Measurements from ENCODE around the gene MYRFL. TPM values are rescaled to one million over a fixed set of nuclear protein-coding genes. Genes with fewer than 3 reads are reported as not detected.

MYRFL gene
- total and polyA plus RNA-seq, 2 of the 8 experiments (the other 6 are each of a cell fraction or from before 2014, with no cell fraction given), result 1.1 to 2.0 TPM

DNA sequence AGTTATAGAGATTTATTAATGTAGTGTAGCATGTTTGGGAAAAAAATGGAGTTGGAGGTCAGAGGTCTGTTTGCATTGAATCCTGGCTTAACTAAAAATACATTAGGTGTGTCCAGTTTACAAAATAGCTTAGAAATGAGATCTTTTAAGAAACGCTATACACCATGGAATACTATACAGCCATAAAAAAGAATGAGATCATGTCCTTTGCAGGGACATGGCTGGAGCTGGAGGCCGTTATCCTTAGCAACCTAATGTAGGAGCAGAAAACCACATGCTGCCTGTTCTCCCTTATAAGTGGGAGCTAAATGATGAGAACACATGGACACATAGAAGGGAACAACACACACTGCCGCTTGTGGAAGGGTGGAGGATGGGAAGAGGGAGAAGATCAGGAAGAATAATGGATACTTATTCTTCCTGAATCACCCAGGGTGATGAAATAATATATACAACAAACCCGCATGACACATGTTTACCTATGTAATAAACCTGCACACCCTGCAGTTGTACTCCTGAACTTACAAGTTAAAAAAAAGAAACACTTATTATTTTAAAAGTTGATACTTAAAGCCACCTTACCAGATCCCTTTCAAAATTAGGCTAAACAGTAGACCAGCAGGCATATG, 14.0 kb upstream of the MYRFL start:
- no peak overlapping the region for H2BK12ac ChIP-seq (ENCODE audit: low read depth, low read length)
- peaks cover 0 to 22% (median 7%) of the 10 kb centered on the region in 4 experiments; a peak in 3 of 8 replicates for H3K36me3 ChIP-seq (ENCODE audit: control insufficient read depth in 2 of 4, insufficient read depth in 4 of 4, low read length in 3 of 4)
- H4K20me1 ChIP-seq (replicated peaks in 1 of 2; ENCODE audit: control insufficient read depth in 1 of 2, insufficient read depth in 2 of 2, low read length in 2 of 2), result no peaks in the 10 kb centered on the region
- no peak for FAIRE-seq
- H3K9me3 ChIP-seq (ENCODE audit: insufficient read depth in 2 of 2, low read depth in 1 of 2, low read length in 1 of 2), result peaks cover 8 to 27% of the 10 kb centered on the region in 2 experiments; a peak in 3 of 4 replicates
- H3K9ac ChIP-seq (replicated peaks in 1 of 4; ENCODE audit: extremely low read depth in 1 of 4, low read depth in 3 of 4, low read length in 3 of 4), result no peak overlapping the region
- no peak overlapping the region for H3K18ac ChIP-seq (ENCODE audit: extremely low read depth, low read length)
- no peaks in the 10 kb centered on the region for H3K79me2 ChIP-seq (ENCODE audit: control insufficient read depth in 1 of 2, insufficient read depth in 2 of 2, low read length in 2 of 2)
- H2BK20ac ChIP-seq (ENCODE audit: low read length), result no peak overlapping the region
- no peak overlapping the region for H2AK5ac ChIP-seq (ENCODE audit: low read depth, low read length)
- H3K4me2 ChIP-seq (ENCODE audit: insufficient read depth in 1 of 2, low read depth in 2 of 2, low read length in 2 of 2), result no peak overlapping the region
- no peak overlapping the region for H2AFZ ChIP-seq (ENCODE audit: low read length)
- H3K4ac ChIP-seq (replicated peaks; ENCODE audit: insufficient read length, low read depth, low read length), result no peak overlapping the region
- H2BK5ac ChIP-seq (ENCODE audit: low read depth, low read length), result no peak overlapping the region
- no peak overlapping the region for H3K23ac ChIP-seq (ENCODE audit: insufficient read length)
- no peak overlapping the region for H3K4me3 ChIP-seq (ENCODE audit: extremely low read depth in 1 of 4, insufficient read depth in 2 of 4, low read depth in 3 of 4, low read length in 4 of 4)
- H3K27me3 ChIP-seq (replicated peaks in 1 of 4; ENCODE audit: control insufficient read depth in 3 of 4, extremely low read depth in 1 of 4, insufficient read depth in 3 of 4, low read length in 3 of 4), result no peaks in the 10 kb centered on the region
- CTCF ChIA-PET (ENCODE audit: partially characterized antibody), result no interaction called here
- no peaks in the 10 kb centered on the region for H3K23me2 ChIP-seq (ENCODE audit: low read depth, low read length)
- no peak overlapping the region for H3K27ac ChIP-seq (ENCODE audit: low read depth, low read length)
- H3K4me1 ChIP-seq (replicated peaks in 1 of 4; ENCODE audit: control insufficient read depth in 3 of 4, insufficient read depth in 4 of 4, low read length in 3 of 4), result no peaks in the 10 kb centered on the region
- no peak overlapping the region for H2BK15ac ChIP-seq (ENCODE audit: low read length)
- no peaks in the 10 kb centered on the region for H3K79me1 ChIP-seq (ENCODE audit: low read depth, low read length)
- 89% methylated on average over 4 of the region's 4 CpGs; no CpG with 5 or more reads in 1 of the 2 experiments for WGBS, 2 experiments (ENCODE audit: extremely low coverage in 1 of 2, insufficient coverage in 1 of 2, insufficient read length in 1 of 2, insufficient replicate concordance in 2 of 2, low coverage in 1 of 2, low lambda C conversion rate in 2 of 2, missing lambda C conversion rate in 1 of 2)
- H4K8ac ChIP-seq (ENCODE audit: extremely low read depth, insufficient read depth, low read length), result no peak overlapping the region
- DNase-seq (ENCODE audit: low read depth in 1 of 2, low spot score in 2 of 2), result no peak
- no peak overlapping the region for H4K5ac ChIP-seq (ENCODE audit: insufficient read length, low read depth, low read length)
- H2BK120ac ChIP-seq (replicated peaks; ENCODE audit: low read depth, low read length), result no peak overlapping the region
- H3K14ac ChIP-seq (ENCODE audit: insufficient read length), result no peak overlapping the region
- POLR2A ChIA-PET (ENCODE audit: partially characterized antibody), result interaction anchor here (1.0 kb wide), 1 partner anchor 16 kb away, joined by 3 read pairs; no protein-coding TSS in a partner anchor
- H3K56ac ChIP-seq (replicated peaks; ENCODE audit: insufficient read length, low read depth, low read length), result no peak overlapping the region
- H4K91ac ChIP-seq (replicated peaks; ENCODE audit: insufficient read length, low read length), result no peak overlapping the region
- TF ChIP-seq POU5F1 (IDR thresholded peaks at IDR 0.05; ENCODE audit: low read depth, low read length), result no peak
